Vagina (tissue), 2 donors: Measurements from ENCODE around the gene FGFR3.

ENCODE experiments used
- POLR2A ChIP-seq, 2 donors: fragments of 450-650 bp; IDR thresholded peaks; one replicate each; pipeline ENCODE4 v1.6.1; 2017; ENCODE audit warnings: antibody characterized with exemption in 2 of 2, mild to moderate bottlenecking in 2 of 2, moderate library complexity in 2 of 2
- POLR2AphosphoS5 ChIP-seq, 2 donors: sonication (generic); formaldehyde crosslinking; IDR thresholded peaks; one replicate each; pipeline ENCODE4 v1.9.0; 2017; ENCODE audit warnings: antibody characterized with exemption in 2 of 2, mild to moderate bottlenecking in 2 of 2, low read depth in 1 of 2; ENCODE audit not compliant: insufficient read depth in 1 of 2
- TF ChIP-seq, protein P1 (sequence below), 3 experiments: fragments of 450-650 bp in 2 of 3; fragments of 200-600 bp in 1 of 3; sonication (generic) in 1 of 3; IDR thresholded peaks; one replicate each; pipeline ENCODE4 v1.5.1; 2017 to 2019; ENCODE audit warnings: antibody characterized with exemption in 3 of 3, mild to moderate bottlenecking in 2 of 3, moderate library complexity in 2 of 3

GRCh38 chr4:1743551-1743950 lies 49.5 kb upstream of the FGFR3 start:
- TF ChIP-seq POLR2AphosphoS5 (IDR thresholded peaks at IDR 0.05; ENCODE audit: insufficient read depth in 1 of 2, low read depth in 1 of 2) (no peak), POLR2A (IDR thresholded peaks at IDR 0.05) (no peak)
- TF ChIP-seq, protein P1, sequence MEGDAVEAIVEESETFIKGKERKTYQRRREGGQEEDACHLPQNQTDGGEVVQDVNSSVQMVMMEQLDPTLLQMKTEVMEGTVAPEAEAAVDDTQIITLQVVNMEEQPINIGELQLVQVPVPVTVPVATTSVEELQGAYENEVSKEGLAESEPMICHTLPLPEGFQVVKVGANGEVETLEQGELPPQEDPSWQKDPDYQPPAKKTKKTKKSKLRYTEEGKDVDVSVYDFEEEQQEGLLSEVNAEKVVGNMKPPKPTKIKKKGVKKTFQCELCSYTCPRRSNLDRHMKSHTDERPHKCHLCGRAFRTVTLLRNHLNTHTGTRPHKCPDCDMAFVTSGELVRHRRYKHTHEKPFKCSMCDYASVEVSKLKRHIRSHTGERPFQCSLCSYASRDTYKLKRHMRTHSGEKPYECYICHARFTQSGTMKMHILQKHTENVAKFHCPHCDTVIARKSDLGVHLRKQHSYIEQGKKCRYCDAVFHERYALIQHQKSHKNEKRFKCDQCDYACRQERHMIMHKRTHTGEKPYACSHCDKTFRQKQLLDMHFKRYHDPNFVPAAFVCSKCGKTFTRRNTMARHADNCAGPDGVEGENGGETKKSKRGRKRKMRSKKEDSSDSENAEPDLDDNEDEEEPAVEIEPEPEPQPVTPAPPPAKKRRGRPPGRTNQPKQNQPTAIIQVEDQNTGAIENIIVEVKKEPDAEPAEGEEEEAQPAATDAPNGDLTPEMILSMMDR (IDR thresholded peaks at IDR 0.05), result no peak
